HG03175 (cell line): Measurements from ENCODE around the gene PLET1.
A peak's percentile ranks its signal among the peaks of the same experiment; 100 is the strongest.

Source experiments
- ATAC-seq: cut with Tn5 transposase; IDR thresholded peaks from one replicate; pipeline ENCODE4 v1.9.1; 2021; ENCODE audit warnings: mild to moderate bottlenecking, moderate library complexity; ENCODE audit not compliant: unreplicated experiment

PLET1 gene, protein sequence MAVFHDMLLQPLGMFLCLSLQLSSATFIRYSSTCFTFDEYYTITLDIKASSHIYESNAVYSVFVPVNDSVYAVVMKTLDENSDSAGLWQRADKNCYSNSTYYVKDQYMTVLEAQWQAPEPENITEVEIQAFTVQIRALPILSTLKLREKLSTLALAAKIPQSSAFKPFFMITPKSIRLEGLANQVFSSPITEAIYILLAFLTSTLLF

DNA sequence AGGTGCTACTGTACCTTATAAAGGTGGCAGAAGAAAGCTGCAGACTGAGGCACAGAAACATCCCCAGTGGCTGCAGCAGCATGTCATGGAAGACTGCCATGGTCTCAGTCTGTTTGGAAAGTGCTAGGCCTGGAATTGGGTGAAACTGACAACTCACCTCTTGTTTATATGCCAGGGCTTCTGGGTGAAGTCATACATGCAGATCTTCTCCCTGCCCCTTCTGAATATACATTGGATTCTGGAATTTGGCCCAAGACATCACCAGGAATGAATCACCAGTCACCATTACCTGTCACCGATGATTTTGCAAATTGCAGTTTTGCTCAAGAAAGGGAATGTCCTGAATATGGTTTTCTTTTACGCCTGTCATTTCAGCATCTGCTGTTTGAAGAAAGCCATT, at the start of gene PLET1:
PLET1 (minus strand) TSS at position 371 of the 400 bp plus-strand sequence; CDS start at position 100, 271 bp downstream.
- no peak for ATAC-seq

DNA sequence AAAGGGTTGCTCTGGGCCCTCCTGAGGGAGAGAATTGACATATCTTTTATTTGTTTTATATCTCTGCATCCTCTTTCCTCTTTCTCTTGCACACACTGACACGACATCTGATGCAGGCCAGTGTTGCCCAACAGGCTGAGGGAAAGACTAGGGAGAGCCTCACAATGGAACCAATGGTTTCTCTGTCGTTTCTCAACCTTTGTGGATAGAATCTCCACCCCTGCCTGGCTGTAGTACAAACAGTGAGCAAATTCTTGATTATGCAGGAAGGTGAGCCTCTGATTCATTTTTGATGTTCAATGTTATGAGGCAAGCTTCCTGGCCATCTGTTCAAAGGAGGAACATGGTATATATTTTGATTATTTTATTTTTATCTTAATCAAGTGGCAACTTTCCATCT, 49.8 kb upstream of the PLET1 start:
- no peak for ATAC-seq

DNA sequence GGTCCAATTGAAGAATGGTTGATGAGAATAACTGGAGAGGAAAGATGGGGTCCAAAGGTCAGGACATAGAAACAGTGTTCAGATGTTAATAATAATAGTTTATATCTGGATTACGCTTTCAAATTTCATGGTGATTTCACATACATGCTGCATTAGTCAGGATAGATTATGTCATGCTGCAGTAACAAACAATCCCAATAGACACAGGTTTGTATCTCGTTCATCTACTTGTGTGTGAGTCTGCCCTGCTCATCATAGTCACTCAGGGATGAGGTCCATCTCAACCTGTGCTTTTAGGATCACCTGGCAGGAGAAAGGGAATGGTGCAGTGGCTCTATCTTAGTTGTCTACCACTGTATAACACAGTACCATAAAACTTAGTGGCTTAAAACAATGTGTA, 48.0 kb upstream of the PLET1 start:
- ATAC-seq: no peak

DNA sequence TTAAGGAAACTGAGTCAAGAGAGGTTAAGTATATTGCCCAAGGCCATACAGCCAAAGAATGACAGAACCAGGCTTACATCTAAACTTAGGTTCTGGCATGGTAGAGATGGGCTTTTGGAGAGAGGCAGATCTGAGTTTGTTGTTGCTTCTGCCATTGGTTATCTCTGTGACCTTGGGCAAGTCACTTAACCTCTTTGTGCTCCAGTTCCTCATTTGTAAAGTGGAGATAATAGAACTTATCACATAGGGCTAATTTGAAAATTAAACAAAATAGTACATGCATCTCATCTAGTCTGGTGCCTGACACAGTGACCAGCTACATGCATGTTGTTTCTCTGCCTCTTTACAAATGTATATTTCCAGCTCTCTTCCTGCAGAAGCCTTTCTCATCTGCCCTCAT, 47.0 kb upstream of the PLET1 start:
- ATAC-seq: no peak

DNA sequence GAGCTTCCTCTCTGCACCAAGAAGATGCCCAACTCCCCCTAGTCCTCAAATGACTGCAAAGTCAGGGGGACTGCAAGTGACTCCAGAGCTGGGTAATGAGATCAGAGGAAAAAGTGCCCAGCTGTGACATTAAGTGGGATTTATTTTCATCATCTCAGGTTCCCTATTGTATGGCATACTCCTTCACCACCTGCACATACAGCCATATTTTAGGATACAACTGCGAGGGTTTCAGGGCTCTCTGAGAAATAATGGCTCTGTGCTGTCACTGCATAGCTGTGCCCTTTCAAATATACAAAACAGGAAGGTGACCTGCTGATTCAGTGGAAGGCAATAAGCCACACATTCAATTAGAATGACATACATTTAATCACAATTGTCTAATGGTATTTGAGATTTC, 45.6 kb upstream of the PLET1 start:
- no peak for ATAC-seq

DNA sequence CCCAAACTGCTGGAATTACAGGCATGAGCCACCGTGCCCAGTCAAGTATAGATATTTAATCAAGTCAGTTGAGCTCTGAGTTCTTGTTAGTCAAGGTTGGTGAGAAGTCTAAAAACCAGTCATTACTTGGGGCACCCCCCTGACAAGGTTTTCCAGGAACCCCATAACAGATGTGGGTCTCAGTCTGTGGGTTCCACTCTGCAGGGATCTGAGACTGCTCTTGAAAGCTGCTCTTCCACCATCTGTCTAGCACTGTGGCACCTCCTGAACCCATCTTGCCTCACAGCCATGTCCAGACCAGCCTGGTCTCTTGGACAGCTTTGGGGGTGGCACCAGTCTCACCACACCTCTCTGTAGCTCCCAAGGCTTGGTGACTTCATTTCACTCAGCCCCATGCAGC, 44.3 kb upstream of the PLET1 start:
- ATAC-seq: no peak

DNA sequence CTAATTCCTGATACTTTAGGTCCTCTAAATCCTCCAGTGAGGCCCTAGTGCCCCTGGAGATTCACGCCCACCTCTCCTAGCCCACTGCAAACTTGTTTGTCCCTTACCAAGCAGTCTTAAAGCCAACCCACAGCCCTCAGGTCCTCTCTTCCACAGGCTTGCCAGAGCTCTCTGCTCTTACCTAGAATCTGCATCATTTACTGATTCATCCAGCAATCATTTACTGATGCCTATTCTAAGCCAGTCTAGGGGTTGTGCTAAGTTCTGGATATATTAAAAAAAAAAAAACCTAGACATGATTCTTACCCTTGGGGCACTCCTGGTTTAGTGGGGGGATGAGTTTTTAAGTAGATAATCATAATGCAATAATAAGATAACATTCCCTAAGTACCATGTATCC, 43.0 kb upstream of the PLET1 start:
- ATAC-seq: no peak

DNA sequence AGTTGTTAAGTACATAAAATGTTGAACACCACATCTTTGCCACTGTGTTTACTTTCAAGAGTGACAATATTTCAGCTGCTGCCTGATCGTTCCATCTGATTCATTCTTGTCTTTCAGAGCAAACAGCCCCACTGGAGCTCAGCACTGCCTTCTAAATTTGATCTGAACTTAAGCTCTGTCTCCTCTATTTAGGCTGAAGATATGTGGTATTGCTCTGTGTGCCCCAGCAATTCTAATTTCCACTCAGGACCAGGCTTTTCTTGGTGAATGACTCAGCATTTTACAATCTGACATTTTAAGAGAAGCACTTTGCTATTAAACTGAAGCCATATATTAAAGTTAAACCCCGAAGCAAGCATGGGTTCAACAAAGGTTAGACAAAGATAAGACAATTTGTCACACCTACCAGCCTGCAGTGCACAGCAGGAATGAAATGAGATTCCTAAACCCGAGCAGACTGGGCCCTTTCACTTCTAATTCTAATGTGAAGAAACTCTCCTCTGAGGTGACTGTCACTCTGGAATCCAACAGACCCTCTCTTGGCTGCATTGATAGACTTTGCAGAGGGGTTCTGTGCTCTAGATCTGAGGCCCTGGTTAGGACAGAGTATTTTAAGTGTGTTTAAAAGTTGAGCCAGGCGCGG, 41.7 kb upstream of the PLET1 start:
- ATAC-seq: no peak

DNA sequence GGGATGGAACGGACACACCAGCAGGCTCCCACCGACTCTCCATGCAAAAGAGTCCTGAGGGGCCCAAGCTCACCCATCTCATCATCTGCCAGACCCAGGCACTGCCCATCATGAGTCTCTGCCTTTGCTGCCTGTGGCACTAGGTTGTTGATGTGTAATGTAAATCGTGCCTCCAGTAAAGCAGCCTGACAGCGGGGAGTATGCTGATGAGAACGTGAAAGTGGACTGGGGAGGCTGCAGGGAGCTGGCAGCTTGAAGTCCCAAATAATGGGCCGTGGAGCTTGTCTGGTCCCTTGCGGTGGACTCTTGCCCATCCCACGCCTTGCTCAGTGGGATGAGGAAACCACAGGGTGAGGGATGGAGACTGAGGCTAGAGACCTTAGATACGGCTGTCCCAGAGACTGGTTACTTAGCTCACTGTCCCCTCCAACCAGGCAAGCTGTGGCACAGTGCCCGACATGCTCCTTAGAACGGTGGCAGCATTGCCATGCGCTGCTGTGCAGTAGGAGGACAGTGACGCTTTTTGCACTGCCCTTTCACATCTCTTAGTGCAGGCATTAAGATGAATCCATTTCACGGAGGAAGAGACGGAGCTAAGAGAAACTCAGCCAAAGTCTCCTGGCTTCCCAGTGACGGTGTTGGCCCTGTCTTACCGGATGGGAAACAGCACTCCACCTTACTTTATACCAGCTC, 39.6 kb upstream of the PLET1 start:
- ATAC-seq: no peak

DNA sequence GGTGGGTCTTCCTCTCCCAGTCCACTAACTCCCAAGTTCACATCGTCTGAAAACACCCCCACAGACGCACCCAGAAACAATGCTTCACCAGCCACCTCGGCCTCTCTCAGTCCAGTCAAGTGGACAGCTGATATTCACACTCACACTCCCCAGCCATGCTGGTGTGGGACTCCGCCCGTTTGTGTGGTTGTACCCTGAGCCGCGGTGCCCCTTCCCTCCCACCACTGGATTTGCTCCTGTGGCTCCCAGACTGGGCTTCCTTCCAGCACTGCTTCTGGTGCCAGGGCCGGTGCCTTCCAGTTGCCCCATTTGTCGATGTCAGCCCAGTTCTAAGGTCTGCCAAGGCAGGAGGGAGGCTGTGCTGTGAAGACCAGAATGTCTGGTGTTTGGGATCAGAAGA, 37.9 kb upstream of the PLET1 start:
- ATAC-seq: no peak

DNA sequence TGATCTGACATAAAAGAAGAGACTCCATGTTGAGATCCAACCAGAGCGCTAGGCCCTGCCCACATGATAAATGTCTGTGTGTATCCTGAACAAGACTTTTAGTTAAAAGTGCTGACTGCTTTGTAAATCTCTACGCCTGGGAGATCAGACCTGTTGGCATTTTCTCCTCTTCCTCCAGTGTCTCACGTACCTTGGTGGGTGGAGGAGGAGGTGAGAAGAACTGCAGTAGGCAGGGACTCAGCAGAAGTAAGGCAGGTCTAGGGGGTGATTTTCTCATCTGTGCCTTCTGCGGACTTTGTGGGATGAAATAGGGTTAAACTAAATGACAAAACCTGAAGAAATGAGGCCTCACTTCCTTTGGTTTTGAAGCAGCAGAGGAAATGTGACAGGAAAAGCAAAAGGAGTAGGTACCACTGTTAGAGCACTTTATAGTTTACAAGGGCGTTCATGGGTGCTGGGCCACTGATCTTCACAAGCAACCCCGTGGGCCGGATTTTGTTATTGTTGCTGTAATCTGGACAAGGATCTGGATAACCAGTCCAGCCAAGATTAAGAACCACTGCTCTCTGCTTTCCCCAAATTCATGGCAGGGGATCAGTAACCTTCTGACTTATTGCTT, 36.7 kb upstream of the PLET1 start:
- no peak for ATAC-seq

DNA sequence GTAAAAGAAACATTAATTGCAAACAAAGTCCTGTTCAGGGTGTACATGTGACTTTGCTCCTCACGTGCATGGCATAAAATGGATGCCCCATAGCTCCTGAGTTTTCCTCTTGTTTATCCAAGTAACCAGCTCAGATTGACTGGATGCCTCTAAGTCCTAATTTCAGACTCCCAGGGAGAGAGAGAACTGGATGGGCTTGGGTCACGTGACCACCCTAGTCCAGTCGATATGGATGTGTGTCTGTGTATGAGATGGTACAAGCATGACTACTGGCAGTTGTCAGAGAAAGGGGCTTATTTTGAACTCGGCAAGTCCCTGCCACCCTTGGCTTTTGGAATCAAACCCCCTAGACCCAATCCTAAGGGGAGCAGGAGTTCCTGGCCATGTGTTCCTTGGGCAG, 35.4 kb upstream of the PLET1 start:
- ATAC-seq: no peak

DNA sequence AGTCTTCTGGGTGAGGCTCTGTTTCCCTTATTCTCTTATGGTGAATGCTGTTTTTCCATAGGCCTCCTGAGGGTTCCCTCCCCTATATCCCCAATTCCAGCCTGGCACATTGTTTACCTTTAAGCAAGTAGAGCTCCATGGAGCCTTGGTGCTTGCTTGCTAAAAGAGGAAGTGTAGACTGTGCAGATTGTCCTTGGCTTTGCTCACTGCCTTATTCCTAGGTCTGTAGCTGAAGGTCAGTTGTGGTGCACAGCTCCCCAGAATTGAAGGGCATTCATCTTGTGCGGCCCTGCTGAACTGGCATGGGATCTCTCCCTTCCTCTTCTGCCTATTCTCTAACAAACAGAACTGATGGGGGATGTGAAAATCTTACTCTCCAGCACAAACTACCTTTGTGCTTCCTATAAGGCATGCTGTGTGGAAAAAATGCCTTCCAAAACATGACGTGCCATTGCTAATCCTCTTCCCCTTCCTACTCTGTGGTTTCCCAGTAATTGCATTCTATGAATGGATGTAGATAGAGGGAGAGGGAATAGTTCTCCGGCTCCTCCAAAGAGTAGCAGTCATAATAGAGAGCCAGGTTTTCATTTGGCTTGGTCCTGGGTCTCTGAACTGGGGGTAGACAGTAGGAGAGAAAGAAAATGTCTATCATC, 34.2 kb upstream of the PLET1 start:
- ATAC-seq: no peak

DNA sequence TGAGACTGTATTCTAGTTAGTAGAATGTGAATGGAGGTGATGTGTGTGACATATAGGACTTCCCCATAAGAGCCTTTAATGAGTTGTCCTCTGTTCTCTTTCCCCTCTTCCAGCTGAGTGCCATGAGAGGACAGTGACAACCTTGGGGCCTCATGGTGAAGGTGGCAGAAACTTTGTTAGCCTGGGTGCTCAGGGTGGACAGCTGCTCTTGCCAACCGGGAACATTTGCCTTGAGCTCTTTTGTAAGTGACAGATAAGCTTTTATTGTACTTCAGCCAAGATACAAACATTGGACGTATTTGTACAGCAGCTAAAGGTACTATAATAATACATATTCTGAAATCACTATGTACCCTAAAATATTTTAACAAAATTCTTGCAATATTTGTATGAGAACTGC, 33.0 kb upstream of the PLET1 start:
- no peak for ATAC-seq

DNA sequence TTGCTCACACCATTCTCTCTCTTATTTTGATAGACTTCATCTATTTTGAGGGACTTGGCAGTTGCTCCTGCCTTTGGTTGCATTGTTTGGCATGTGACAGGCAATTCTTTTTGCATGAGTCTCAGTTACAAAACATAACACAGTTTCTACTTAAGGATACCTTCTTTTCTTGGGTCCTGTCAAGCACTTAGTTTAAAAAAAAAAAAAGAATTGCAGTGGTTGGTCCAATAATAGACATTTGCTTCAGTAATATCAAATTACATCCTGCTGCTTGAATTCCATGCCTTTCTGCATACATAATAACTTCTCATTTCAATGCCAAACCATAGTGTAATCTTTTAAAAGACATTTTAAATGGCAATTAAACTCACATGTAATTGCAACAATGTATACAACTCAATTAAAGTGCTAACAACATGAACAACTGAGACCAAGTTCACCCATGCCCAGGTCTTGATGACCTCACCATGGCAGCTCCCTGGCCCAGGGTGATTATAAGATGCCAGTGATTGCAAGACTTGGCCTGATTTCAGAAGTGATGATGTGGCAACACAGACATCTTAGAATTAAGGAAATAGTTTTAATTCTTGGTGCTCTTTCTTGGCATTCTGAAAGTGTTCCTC, 32.2 kb upstream of the PLET1 start:
- no peak for ATAC-seq

DNA sequence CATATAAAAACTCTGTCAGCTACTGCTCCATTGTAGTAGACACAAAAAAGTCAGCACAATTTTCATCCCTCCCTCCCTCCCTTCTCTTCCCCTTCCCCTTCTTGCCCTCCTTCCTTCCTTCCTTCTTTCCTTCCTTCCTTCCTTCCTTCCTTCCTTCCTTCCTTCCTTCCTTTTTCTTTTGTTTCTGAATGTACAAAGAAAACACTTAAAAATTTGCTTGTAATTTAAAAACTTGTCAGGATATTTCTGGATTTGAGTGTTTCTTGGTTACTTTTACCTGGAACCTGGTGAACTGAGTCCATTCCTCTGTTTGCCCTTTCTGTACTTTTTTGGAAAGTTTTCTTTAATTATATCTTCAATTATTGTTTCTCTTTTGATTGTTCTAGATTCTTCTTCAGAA, 31.5 kb upstream of the PLET1 start:
- ATAC-seq: no peak

DNA sequence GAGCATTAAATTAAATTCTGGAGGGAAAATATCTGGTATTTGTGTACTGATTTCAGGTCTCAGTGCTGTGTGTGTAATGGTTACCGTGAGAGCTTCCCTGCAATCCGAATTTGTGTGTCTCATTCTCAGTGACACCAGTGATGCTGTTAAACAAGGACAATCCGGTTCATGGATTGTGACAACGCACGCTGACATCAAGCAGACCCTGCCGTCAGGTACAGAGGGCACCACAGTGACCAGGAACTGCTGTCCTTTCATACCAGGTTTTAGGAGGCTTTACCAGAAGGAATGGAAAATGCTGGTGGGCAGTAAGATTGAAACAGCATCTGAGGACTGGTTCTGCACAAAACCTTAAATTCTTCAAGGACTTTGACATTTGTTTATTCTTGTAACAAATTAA, 30.5 kb upstream of the PLET1 start:
- no peak for ATAC-seq

DNA sequence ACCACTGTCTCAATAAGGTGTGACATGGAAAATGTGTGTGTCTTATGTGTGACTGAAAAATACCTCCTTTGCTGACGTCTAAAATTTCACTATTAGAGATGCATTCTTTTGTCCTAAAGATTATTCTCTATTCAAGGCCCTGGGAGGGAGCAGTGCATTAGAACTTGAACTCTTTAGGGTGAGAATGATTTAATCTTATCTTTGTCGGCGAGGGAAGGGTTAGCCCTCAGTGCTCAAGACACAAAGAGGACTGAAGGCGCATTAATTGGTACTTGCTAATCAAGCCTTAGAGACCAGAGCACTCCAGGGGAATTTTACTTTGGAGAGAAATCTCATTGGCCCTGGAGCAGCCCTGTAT, 29.8 kb upstream of the PLET1 start:
- no peak for ATAC-seq

DNA sequence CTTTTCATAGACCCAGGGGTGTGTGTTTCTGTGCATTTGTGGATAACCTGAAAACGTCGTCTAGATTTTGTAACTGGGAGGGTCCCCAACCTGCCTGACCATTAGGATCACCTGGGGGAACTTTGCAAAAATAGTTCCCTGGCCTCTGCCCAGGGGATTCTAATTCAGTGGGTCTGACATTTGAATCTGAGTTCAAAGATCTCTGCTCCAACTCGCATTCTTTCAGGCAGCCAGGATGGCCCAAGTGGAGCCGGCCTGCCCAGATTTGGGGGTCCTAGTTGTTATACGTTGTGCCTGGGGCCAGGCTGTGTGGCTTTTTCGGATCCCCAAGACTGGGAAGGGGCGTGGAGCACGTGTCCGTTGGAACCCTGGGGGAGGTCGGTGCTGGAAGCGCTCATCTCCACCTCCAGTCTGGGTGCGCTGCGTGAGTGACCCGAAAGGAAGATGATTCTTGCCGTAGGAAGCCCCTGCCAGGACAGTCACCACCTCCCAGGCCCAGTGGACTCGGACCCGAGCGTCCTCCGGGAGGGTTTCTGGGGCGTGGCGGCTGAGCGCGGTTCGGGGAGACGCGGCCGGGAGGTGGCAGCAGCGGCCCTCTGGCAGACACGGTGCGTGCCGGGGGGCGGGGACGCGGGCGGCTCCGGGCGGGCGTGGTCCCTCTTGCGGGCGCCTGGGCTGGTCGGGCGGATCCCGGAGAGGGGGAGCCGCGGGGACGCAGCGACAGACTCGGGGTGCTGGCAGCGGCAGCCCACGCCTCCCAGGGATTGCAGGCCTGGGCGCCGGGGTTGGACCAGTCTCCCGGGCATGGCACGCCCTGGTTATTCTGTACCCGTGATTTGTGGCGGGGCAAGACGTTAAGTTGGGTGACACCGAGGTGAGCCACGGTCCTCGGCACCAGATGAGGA, 29.2 kb upstream of the PLET1 start:
- peak; percentile 94 for ATAC-seq

DNA sequence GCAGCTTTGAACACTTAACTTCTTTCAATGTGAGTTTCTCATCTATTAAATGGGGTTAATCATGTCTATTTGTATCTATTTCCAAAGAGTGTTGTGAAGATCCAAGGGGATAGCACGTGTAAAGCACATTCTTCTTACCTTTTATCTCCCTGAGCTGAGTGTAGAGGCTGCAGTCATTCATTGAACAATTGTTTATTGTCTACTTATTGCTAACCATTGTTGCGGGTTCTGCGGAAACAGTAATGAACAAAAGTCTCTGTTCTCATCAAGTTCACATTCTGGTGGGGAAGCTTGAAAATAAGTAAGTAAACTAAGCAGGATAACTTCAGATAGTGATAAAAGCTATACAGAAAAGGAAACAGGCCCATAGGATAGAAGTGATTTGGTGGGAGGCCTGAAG, 27.4 kb upstream of the PLET1 start:
- ATAC-seq: no peak
